Neural cell (in vitro differentiated cells): ENCODE data around the gene TEKT2.

Experiments used
- EP300 ChIP-seq: fragments of 450-650 bp; conservative IDR thresholded peaks from 2 replicates; pipeline ENCODE4 v1.6.1; 2014; ENCODE audit warnings: antibody characterized with exemption, mild to moderate bottlenecking, moderate library complexity; ENCODE audit not compliant: poor library complexity, severe bottlenecking
- EZH2 ChIP-seq: fragments of 200-600, 300-800 bp; shearing (Covaris generic), sonication (generic); IDR thresholded peaks from 2 replicates; pipeline ENCODE4 v1.6.1; 2014; ENCODE audit warnings: antibody characterized with exemption, low read length, borderline replicate concordance, mild to moderate bottlenecking; ENCODE audit not compliant: insufficient read depth, poor library complexity, severe bottlenecking
- MXI1 ChIP-seq: fragments of 450-650 bp; conservative IDR thresholded peaks from 2 replicates; pipeline ENCODE4 v1.6.1; 2014; ENCODE audit warnings: antibody characterized with exemption, mild to moderate bottlenecking; ENCODE audit not compliant: poor library complexity, severe bottlenecking
- POLR2AphosphoS5 ChIP-seq: IDR thresholded peaks from 2 replicates; pipeline ENCODE4 v1.6.1; 2012
- RAD21 ChIP-seq: fragments of 450-650 bp; conservative IDR thresholded peaks from 2 replicates; pipeline ENCODE4 v1.6.1; 2014; ENCODE audit warnings: antibody characterized with exemption, mild to moderate bottlenecking, moderate library complexity
- SMC3 ChIP-seq: fragments of 450-650 bp; conservative IDR thresholded peaks from 2 replicates; pipeline ENCODE4 v1.6.1; 2014; ENCODE audit warnings: antibody characterized with exemption, mild to moderate bottlenecking, moderate library complexity; ENCODE audit not compliant: poor library complexity
- TAF1 ChIP-seq: IDR thresholded peaks from 2 replicates; pipeline ENCODE4 v1.6.1; 2012; ENCODE audit warnings: low read depth
- TF ChIP-seq, protein P1 (sequence below): fragments of 450-650 bp; IDR thresholded peaks from 2 replicates; pipeline ENCODE4 v1.5.1; 2014; ENCODE audit warnings: antibody characterized with exemption, mild to moderate bottlenecking, moderate library complexity; ENCODE audit not compliant: poor library complexity, severe bottlenecking
- TF ChIP-seq, protein P2 (sequence below): IDR thresholded peaks from 2 replicates; pipeline ENCODE4 v1.6.1; 2012; ENCODE audit warnings: borderline replicate concordance

DNA sequence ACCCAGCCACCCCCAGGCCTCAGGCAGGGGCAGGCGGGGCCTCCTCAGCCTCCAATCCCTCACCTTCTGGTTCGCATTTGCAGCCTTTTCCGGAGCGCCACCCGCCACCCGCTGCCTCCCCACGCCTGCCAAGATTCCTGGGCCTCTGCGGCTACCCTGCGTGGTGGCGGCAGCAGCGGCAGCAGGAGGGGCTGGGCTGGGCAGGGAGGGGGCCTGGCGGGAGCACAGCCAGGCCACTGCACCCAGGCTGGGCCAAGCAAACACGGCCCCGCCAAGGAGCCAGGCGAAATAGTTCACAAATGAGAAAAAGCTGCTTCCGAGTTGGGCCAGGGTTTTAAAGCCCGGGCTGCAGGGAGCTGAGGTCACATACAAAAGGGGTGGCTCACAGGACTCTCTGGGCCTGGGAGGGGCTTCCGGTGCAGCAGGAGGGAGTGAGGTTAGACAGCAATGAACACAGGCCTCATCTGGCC is 31.3 kb downstream of the TEKT2 start:
- TF ChIP-seq, protein P1, sequence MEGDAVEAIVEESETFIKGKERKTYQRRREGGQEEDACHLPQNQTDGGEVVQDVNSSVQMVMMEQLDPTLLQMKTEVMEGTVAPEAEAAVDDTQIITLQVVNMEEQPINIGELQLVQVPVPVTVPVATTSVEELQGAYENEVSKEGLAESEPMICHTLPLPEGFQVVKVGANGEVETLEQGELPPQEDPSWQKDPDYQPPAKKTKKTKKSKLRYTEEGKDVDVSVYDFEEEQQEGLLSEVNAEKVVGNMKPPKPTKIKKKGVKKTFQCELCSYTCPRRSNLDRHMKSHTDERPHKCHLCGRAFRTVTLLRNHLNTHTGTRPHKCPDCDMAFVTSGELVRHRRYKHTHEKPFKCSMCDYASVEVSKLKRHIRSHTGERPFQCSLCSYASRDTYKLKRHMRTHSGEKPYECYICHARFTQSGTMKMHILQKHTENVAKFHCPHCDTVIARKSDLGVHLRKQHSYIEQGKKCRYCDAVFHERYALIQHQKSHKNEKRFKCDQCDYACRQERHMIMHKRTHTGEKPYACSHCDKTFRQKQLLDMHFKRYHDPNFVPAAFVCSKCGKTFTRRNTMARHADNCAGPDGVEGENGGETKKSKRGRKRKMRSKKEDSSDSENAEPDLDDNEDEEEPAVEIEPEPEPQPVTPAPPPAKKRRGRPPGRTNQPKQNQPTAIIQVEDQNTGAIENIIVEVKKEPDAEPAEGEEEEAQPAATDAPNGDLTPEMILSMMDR = no peak
- TF ChIP-seq, protein P2, sequence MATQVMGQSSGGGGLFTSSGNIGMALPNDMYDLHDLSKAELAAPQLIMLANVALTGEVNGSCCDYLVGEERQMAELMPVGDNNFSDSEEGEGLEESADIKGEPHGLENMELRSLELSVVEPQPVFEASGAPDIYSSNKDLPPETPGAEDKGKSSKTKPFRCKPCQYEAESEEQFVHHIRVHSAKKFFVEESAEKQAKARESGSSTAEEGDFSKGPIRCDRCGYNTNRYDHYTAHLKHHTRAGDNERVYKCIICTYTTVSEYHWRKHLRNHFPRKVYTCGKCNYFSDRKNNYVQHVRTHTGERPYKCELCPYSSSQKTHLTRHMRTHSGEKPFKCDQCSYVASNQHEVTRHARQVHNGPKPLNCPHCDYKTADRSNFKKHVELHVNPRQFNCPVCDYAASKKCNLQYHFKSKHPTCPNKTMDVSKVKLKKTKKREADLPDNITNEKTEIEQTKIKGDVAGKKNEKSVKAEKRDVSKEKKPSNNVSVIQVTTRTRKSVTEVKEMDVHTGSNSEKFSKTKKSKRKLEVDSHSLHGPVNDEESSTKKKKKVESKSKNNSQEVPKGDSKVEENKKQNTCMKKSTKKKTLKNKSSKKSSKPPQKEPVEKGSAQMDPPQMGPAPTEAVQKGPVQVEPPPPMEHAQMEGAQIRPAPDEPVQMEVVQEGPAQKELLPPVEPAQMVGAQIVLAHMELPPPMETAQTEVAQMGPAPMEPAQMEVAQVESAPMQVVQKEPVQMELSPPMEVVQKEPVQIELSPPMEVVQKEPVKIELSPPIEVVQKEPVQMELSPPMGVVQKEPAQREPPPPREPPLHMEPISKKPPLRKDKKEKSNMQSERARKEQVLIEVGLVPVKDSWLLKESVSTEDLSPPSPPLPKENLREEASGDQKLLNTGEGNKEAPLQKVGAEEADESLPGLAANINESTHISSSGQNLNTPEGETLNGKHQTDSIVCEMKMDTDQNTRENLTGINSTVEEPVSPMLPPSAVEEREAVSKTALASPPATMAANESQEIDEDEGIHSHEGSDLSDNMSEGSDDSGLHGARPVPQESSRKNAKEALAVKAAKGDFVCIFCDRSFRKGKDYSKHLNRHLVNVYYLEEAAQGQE = no peak
- TF ChIP-seq TAF1 (no peak), MXI1 (no peak), RAD21 (no peak), EZH2 (no peak), POLR2AphosphoS5 (no peak), SMC3 (no peak), EP300 (no peak)
